SK-N-MC (cell line): ENCODE results near the gene LCE2C.

Experiments
- EZH2 ChIP-seq: fragments of 200-600 bp; sonication (generic); IDR thresholded peaks from one replicate; pipeline ENCODE4 v1.6.1; 2017; ENCODE audit warnings: antibody characterized with exemption
- FOXP2 ChIP-seq: optimal IDR thresholded peaks from 2 replicates; pipeline ENCODE3; 2011; ENCODE audit warnings: mild to moderate bottlenecking, moderate library complexity; ENCODE audit not compliant: insufficient read depth; ENCODE audit errors: extremely low read length, control extremely low read depth
- POLR2AphosphoS5 ChIP-seq: IDR thresholded peaks from 2 replicates; pipeline ENCODE4 v1.6.1; 2012; ENCODE audit warnings: mild to moderate bottlenecking, low read depth, low read length, borderline replicate concordance

DNA sequence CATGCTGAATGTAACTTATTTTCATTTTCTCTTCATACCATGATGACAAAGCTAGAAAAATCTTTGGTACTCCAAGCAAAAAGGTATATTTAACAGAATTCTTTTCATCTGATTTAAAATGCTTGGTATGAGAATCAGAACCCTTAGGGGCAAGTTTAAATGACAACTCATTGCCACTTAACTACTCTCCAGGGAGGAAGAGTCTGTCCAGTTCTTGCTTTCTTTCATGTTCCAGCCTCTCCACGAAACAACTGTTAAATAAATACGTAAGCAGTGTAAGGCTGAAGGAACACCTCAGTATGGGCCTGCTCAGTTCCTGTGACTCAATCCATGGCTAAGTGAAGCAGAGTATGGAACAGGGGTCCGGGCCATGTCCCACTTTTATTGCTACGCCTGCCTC, 24.7 kb downstream of the LCE2C start:
- TF ChIP-seq EZH2, result no peak
- no peak for TF ChIP-seq POLR2AphosphoS5
- no peak for TF ChIP-seq FOXP2
